OCI-LY7 (cell line): ENCODE data around the gene GSC2. TPM values are rescaled to one million over a fixed set of nuclear protein-coding genes. Genes with fewer than 3 reads are reported as not detected.

Experiments used
- BruUV-seq: library from RNA; stranded (reverse); fragments of 400-500 nt; replicated peaks from 2 replicates; lab custom pipeline; 2021; lab: Mats Ljungman, UMichigan
- CTCF ChIA-PET: fragments of 300-600 bp; sonication (Branson Sonifier 250); formaldehyde crosslinking; loops from one replicate; lab custom pipeline; 2022; ENCODE audit warnings: antibody characterized with exemption; ENCODE audit not compliant: unreplicated experiment; lab: Charles Lee
- POLR2A ChIA-PET: fragments of 300-600 bp; sonication (Branson Sonifier 250); formaldehyde crosslinking; loops from one replicate; lab custom pipeline; 2022; ENCODE audit warnings: antibody characterized with exemption; lab: Charles Lee
- DNase-seq: peaks from one replicate; pipeline ENCODE4 v3.0.0-alpha.2; 2015; ENCODE audit warnings: low spot score
- H2AFZ ChIP-seq: fragments of 200-600 bp; sonication (generic), shearing (Covaris generic); 2 replicates; pipeline ENCODE4 v1.6.1; 2014; ENCODE audit warnings: mild to moderate bottlenecking, antibody characterized with exemption, low read length, moderate library complexity
- H3K27ac ChIP-seq: fragments of 200-600 bp; sonication (generic); 2 replicates; pipeline ENCODE4 v1.5.1; 2014; ENCODE audit warnings: mixed run types, low read depth, mild to moderate bottlenecking, moderate library complexity, low read length, inconsistent platforms; ENCODE audit not compliant: poor library complexity, severe bottlenecking
- H3K36me3 ChIP-seq: fragments of 200-600 bp; sonication (generic); 2 replicates; pipeline ENCODE4 v1.6.1; 2014; ENCODE audit warnings: mild to moderate bottlenecking, antibody characterized with exemption, low read length, moderate library complexity, mixed read lengths; ENCODE audit not compliant: insufficient read depth
- H3K4me1 ChIP-seq: fragments of 200-600 bp; sonication (generic); 2 replicates; pipeline ENCODE4 v1.5.1; 2014; ENCODE audit warnings: mild to moderate bottlenecking, low read length; ENCODE audit not compliant: insufficient read depth, poor library complexity, severe bottlenecking
- H3K4me2 ChIP-seq: fragments of 200-600 bp; sonication (generic); 2 replicates; pipeline ENCODE4 v1.6.1; 2014; ENCODE audit warnings: mild to moderate bottlenecking, low read length
- H3K4me3 ChIP-seq: fragments of 200-600 bp; sonication (generic); 2 replicates; pipeline ENCODE4 v1.5.1; 2014; ENCODE audit warnings: mild to moderate bottlenecking, low read depth, low read length; ENCODE audit not compliant: poor library complexity, severe bottlenecking
- H3K79me2 ChIP-seq: fragments of 200-600 bp; sonication (generic); 2 replicates; pipeline ENCODE4 v1.6.1; 2016; ENCODE audit warnings: low read depth, mild to moderate bottlenecking, low read length, moderate library complexity, mixed read lengths; ENCODE audit not compliant: insufficient read depth
- H3K9me2 ChIP-seq: fragments of 200-600 bp; sonication (generic); 2 replicates; pipeline ENCODE4 v1.6.1; 2016; ENCODE audit warnings: mild to moderate bottlenecking, low read length, mixed read lengths; ENCODE audit not compliant: insufficient read depth
- H3K9me3 ChIP-seq: fragments of 200-600 bp; sonication (generic); 2 replicates; pipeline ENCODE4 v1.6.1; 2014; ENCODE audit warnings: mild to moderate bottlenecking, mixed run types, low read length, mixed read lengths
- H4K20me1 ChIP-seq: fragments of 200-600 bp; sonication (generic); 2 replicates; pipeline ENCODE4 v1.6.1; 2014; ENCODE audit warnings: mild to moderate bottlenecking, antibody characterized with exemption, low read length, moderate library complexity, mixed read lengths; ENCODE audit not compliant: insufficient read depth
- EZH2phosphoT487 ChIP-seq: fragments of 200-600 bp; sonication (generic); IDR thresholded peaks from 2 replicates; pipeline ENCODE4 v1.6.1; 2018; ENCODE audit warnings: low read depth, borderline replicate concordance, mild to moderate bottlenecking, mixed run types, antibody characterized with exemption, low read length, moderate library complexity, mixed read lengths
- intact Hi-C: fragments of 100-400 bp; cut with micrococcal nuclease; formaldehyde crosslinking; loops from one replicate; pipeline ENCODE4 v1.10.0; 2022; ENCODE audit not compliant: unreplicated experiment
- total RNA-seq, 2 experiments: library from RNA; depleted of rRNA in 1 of 2; stranded (reverse); fragments of >200 nt in 1 of 2; shearing (Covaris generic) in 1 of 2; gene quantifications; 2 replicates each; pipeline ENCODE4 v1.2.3, GENCODE V29; 2014 to 2022
- TF ChIP-seq, protein P1 (sequence below): fragments of 200-600 bp; sonication (generic); conservative IDR thresholded peaks from 2 replicates; pipeline ENCODE4 v1.5.1; 2014; ENCODE audit warnings: mild to moderate bottlenecking, antibody characterized with exemption, low read length, moderate library complexity, mixed read lengths

GSC2 gene
- total RNA-seq, 2 experiments from 2014 or later: not detected

DNA sequence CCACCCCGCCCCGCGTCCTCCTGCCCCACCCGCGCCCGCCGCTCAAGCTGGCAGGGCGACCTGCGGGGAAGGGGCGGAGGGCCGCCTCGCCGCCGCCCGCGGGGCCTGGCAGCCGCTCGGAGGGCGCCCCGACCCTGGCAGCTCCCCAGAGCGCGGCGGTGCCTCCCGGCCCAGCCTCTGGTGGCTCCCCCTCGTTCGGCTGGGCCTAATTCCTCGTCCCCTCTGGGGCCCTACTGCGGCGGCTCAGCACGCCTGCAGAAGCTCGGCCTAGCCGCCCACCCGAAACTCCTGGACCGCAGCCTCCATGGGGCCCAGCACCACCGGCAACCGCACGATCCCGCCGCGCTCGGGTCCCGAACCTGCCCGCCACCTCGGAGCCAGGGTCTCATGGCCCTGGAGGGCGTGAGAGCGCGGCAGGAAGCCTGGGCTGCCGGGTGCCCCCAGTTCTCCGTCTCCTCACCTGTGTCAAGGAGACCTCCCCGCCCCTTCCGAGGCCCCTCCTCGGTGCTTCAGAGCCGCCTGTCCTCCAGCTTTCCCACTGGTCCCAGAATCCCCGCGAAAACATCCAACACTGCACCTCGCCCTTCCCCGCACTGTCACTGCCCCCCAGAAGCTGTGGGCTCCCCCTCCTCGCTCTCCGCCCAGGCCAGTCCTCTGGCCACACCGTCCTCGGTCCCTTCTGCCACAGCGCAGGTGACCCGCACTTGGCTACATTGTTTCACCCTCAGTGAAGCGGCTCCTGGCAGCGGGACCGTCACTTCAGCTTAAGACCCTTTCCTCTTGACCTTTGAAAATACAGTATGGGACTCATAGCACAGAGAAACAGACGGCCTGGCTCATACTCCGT lies 613 bp upstream of the GSC2 start:
- no peaks in the 10 kb centered on the region for H3K9me3 ChIP-seq
- H4K20me1 ChIP-seq: no peaks in the 10 kb centered on the region
- H3K79me2 ChIP-seq: no peaks in the 10 kb centered on the region
- no peak overlapping the region for H3K27ac ChIP-seq
- ChIA-PET CTCF (no interaction called here), POLR2A (no interaction called here)
- no peaks in the 10 kb centered on the region for H3K9me2 ChIP-seq
- no peak overlapping the region for H2AFZ ChIP-seq
- no TSS peak for BruUV-seq
- no peaks in the 10 kb centered on the region for H3K4me1 ChIP-seq
- intact Hi-C loops: no loop called here
- TF ChIP-seq, protein P1, sequence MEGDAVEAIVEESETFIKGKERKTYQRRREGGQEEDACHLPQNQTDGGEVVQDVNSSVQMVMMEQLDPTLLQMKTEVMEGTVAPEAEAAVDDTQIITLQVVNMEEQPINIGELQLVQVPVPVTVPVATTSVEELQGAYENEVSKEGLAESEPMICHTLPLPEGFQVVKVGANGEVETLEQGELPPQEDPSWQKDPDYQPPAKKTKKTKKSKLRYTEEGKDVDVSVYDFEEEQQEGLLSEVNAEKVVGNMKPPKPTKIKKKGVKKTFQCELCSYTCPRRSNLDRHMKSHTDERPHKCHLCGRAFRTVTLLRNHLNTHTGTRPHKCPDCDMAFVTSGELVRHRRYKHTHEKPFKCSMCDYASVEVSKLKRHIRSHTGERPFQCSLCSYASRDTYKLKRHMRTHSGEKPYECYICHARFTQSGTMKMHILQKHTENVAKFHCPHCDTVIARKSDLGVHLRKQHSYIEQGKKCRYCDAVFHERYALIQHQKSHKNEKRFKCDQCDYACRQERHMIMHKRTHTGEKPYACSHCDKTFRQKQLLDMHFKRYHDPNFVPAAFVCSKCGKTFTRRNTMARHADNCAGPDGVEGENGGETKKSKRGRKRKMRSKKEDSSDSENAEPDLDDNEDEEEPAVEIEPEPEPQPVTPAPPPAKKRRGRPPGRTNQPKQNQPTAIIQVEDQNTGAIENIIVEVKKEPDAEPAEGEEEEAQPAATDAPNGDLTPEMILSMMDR: no peak
- no peak overlapping the region for H3K4me3 ChIP-seq
- no peaks in the 10 kb centered on the region for H3K36me3 ChIP-seq
- no peak for DNase-seq
- H3K4me2 ChIP-seq: no peak overlapping the region

DNA sequence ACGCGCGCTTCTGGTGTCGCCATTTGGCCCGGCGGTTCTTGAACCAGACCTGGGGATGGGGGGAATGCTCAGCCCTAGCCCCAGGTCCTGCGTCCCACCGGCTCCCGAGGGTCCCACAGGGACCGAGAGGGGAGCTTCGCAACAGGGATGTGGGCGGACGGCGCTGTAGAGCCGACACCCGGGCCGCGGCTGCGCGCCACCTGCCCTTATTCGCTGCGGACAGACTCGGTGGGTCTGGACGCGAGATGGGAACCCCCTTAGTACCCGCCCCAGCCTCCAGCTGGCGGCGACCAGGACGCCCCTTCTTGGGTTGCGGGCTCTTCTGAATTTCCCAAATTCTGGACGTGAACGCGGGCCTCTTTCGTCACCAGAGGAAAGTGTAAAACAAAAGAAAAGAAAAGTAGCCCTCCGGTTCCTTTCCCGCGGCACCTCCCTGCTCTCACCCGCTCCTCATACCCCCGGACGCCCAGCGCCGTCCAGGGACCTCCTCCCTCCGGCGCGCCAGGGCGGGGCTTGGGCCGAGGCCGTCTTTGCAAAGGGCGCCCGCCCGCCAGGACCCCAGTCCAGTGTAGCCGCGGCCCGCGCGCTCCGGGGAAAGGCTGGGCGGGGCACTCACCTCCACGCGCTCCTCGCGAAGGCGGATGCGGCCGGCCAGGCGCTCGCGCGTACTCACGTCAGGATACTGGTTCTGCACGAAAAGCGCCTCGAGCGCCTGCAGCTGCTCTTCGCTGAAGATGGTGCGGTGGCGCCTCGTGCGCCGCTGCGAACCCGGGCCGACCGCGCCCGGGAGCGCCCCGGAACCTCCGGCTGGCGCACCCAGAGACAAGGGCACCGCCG lies 827 bp downstream of the GSC2 start:
- H3K4me1 ChIP-seq: no peaks in the 10 kb centered on the region
- H4K20me1 ChIP-seq: no peaks in the 10 kb centered on the region
- TF ChIP-seq EZH2phosphoT487: no peak
- TF ChIP-seq, protein P1: no peak
- ChIA-PET POLR2A (no interaction called here), CTCF (no interaction called here)
- no TSS peak for BruUV-seq
- H3K27ac ChIP-seq: no peak overlapping the region
- no peak for DNase-seq
- no peaks in the 10 kb centered on the region for H3K9me2 ChIP-seq
- H3K4me3 ChIP-seq: no peak overlapping the region
- no peak overlapping the region for H3K4me2 ChIP-seq
- intact Hi-C loops: loop anchor here (10.0 kb wide), 1 partner anchor 286 kb away; the partner anchor contains the start of genes HIRA and MRPL40
- no peaks in the 10 kb centered on the region for H3K9me3 ChIP-seq
- H3K36me3 ChIP-seq: no peaks in the 10 kb centered on the region
- no peak overlapping the region for H2AFZ ChIP-seq
- no peaks in the 10 kb centered on the region; the same call in 1 of the 2 replicates for H3K79me2 ChIP-seq
